Measurements from ENCODE around the gene RGL1.

The RGL1 gene

DNA sequence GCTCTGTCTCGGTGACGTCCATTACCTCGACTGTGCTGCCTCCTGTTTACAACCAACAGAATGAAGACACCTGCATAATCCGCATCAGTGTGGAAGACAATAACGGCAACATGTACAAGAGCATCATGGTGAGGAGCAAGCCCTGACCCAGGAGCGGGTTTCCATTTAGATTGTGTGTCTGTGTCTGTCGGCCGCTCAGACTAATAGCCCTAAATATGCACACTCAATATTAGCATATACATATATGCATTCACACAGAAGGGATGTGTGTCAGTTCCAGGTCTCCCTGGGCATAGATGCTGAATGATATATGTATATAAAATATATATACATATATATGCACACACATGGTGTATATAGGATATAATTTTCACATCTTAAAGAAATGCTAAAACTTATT is 111.7 kb downstream of the RGL1 start:
- DNase-seq (ENCODE audit: low spot score): no peak

DNA sequence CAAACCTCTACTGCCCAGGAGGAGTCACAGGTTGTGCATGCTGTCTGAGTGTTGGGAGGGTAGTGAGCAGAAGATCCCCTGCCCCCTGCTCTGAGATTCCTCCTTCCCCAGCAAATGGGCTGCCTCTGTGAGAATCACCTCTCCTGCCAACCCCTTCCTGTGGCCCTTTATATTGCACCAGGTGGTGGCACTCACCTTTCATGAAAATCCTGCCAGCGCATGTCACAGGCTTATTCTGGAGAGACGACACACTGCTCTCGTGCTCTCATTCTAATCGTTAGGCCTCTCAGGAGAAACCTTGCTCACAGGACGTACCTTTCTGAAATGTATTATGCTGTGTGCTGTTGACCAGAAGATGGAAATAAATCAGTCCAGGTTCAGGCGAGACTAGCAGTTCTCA is 113.7 kb downstream of the RGL1 start:
- no peak for DNase-seq (ENCODE audit: low spot score)

DNA sequence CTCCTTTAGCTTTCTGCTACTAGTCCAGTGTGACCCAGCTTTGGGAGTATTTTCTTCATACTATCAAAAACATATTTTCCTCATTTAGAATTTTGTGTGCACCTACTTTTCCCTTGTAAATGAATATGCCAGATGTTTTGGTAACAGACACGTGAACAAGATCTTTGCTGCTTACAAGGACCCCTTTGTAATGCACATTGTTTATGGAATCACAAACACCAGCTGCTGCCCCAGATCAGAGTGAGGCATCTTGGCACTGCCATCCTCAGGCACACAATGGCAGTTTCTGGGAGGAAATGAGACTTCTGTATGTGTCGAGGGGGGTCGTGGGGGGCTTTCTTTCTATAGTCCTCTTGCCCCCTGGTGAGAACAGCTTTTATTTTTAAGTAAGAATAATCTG is 115.7 kb downstream of the RGL1 start:
- DNase-seq (ENCODE audit: low spot score): no peak

DNA sequence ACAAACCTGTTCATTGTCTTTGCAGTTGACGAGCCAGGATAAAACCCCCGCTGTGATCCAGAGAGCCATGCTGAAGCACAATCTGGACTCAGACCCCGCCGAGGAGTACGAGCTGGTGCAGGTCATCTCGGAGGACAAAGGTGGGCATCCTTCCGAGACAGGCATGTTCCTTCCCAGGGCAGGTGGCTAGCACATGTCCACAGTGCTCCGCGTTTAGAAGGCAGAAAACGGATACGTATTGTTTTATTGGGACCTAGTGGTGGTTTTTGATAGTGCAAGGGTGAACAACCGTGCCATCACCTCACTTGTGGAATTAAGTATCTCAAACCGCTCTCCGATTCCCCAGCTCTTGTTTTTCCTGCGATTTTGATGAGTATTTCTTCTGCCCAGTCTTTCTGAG is 117.3 kb downstream of the RGL1 start:
- no peak for DNase-seq (ENCODE audit: low spot score)

GRCh38 chr1:183925947-183926346 is 121.0 kb downstream of the RGL1 start:
- no peak for DNase-seq (ENCODE audit: low spot score)

GRCh38 chr1:183926983-183927382 is 122.1 kb downstream of the RGL1 start:
- no peak for DNase-seq (ENCODE audit: low spot score)

DNA sequence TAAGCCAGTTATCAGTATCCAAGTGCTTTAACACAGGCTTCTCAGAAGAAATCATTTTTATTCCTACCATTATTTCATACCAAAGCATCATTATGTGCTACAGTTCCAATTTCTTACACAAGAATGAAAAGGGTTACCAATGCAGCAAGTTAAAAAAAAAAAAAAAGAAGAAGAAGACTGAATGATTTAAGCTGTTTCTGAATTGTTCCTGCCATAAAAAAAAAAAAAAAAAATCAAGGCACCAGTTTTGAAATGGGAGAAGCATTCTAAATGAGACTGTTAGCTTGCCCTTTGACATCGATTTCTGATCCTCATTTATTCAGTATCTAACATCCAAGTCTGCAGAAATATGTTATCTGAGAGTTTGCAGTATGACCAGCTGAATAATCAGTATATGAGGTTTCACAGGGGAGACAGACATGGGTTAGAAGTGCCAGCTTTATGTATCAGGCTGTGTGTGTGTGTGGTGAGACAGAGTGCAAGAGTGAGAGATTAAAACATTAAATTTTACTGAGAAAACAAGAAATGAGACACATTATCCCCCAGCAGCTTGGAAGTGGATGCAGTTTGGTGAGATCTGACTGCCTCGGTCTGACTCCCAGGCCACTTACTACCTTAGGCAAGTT is 126.8 kb downstream of the RGL1 start:
- DNase-seq (ENCODE audit: low spot score): no peak

GRCh38 chr1:183932412-183932811 is 127.5 kb downstream of the RGL1 start:
- DNase-seq (ENCODE audit: low spot score): no peak

DNA sequence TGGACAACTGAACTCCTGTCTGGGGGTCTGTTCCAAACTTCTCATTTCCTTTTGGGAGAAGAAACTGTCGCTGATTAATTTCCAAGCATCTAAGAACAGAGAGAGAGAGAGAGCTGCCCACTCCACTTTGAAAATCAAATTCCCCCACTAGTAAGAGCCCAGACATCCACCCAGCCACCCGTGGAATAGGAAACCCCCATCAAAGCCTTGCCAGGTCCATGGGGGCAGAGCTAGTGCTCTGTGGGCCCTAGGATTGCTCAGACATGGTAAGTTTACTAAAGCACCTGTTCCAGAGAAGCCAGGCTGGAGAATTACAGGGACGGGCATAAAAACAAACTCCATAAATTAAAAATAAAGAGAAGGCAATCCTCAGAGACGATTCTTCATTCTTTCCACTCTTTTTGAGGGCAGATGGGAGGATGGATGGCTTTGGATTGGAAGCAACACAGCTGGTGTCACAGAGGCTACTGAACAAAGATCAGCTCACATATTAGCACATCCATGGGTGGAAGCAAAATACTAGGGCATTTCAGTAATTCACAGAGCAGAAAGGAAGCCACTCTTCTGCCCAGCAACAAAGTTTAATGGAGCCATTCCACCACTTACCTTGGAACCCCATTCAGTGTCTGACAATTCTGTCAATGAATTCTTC is 128.7 kb downstream of the RGL1 start:
- no peak for DNase-seq (ENCODE audit: low spot score)

- DNase-seq (ENCODE audit: low spot score): no peak
Observed at GRCh38 chr1:183934314-183934713, 129.4 kb downstream of the RGL1 start.

- DNase-seq (ENCODE audit: low spot score): no peak
Observed at GRCh38 chr1:183936009-183936408, 131.1 kb downstream of the RGL1 start.

DNA sequence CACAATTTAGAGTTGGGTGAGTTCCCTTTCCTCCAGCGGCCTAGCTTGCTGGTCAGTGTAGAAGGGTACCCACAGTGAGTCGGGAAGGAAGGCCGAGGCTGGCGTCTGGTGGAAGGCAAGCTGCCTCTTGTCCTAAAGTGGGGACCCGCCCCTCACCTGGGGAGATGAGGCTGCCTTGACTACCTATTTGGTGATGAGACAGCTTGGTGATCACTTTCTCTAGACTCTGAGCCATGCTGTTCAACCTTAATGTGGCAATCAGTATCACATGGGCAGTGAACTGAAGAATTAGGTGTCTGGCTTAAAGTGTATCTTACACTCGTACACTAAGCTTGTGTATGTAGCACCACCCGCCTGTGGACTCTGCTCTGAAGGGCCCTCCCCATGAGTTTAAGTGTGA is 131.9 kb downstream of the RGL1 start:
- DNase-seq (ENCODE audit: low spot score): no peak

DNA sequence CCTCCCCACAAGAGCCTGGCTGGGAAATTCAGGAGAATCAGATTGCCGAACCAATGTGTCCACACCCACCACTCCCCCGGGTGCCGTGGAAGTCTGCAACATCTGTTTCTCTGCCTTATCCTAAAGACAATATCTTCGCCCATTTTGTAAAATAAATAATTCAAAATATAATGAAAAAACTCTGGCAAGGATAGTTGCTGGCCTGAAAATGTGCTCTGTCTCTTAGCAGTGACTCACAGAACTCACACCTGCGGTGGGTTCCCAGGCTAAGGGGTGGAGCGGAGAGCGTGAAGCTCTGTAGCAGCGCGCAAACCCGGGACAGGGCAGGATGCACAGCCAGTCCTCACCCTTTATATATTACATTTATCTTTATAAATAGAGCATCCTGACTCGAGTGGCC is 132.7 kb downstream of the RGL1 start:
- DNase-seq (ENCODE audit: low spot score): no peak

GRCh38 chr1:183941001-183941400 is 136.1 kb downstream of the RGL1 start:
- DNase-seq (ENCODE audit: low spot score): no peak

- DNase-seq (ENCODE audit: low spot score): no peak
Observed at GRCh38 chr1:183942933-183943693, 138.2 kb downstream of the RGL1 start.

DNA sequence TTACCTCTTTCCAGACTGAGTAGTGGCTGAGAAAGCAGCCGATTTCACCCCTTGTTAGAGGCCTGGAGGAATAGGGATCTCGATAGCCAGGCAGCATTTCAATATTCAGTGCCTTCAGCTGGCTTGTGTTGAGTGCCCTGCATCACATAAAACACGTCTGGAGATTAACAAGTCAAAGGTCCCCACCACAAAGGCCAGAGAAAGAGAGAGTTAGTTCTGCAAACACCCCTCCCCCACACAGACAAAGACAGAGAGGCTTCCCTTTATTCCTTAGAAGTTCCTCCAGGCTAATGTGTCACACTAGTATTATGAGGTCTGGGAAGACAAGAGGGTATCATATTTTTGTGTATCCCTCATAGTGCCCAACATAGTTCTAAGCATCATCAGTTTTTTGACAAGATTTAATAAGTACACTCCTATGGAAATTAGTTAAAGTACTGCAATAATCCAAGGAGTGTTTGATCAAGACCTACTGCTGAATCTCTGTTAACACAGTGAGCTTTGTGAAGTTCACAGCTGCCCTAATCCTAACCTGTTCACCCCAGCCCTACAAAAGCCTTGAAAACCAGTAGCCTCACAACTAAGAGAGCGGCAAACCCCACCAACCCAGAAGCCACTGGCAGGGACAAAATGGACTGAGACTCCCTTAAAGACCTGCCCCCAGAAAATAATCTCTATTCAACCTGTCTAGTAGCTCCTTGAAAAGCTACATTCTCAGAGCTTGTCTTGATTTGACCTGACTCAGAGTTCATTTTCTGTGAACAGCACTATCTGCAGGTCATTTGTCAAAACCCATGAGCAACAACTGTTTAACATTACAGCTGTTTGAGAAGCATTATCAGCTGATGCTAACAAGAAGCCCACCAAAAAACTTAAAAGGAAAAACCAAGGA is 140.8 kb downstream of the RGL1 start:
- no peak for DNase-seq (ENCODE audit: low spot score)

DNA sequence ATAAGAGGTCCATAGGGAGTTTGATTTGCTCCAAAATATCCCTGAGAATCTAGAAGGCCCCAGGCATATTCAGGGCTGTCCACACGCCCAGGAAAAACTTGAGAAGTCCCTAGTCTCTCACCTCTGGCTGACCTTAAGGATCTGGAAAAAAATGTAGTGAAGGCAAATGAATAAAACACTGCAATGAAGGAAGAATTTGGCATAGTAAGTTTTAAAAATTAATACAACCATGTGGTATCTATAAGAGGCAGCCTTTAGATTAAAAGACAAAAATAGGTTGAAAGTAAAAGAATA is 141.3 kb downstream of the RGL1 start:
- no peak for DNase-seq (ENCODE audit: low spot score)

DNA sequence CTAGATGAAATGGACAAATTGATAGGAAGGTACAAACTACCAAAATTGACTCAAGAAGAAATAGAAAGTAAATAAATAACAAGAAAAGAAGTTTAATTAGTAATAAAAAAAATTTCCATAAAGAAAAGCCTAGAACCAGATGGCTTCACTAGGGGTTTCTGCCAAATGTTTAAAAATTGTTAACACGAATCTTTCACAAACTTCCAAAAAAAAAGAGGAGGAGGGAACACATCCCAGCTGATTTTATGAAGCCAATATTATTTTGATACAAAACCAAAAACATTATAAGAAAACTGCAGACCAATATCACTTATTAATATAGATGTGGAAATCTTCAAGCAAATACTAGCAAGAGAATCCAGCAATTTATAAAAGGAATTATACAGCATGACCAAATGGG is 143.1 kb downstream of the RGL1 start:
- no peak for DNase-seq (ENCODE audit: low spot score)

- DNase-seq (ENCODE audit: low spot score): no peak
Observed at GRCh38 chr1:183952101-183952500, 147.2 kb downstream of the RGL1 start.

DNA sequence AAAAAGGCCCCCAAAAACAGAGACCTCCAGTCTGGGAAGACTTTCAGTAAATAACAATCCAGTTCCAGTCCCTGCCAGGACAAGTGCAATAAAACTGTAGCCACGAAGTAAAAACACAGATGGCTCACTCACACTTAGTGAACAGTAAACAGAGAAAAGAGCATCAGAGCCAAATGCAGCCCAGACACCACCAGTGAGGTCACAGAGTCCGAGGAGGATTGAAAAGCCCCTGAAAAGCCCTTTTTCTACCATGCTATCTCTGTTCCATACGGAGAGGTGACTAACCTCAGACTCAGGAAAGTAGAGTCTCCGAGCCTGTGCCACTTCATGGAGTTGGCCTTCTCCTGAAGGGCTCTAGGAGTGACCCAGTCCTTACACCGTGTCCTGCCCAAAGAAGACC is 148.1 kb downstream of the RGL1 start:
- DNase-seq (ENCODE audit: low spot score): no peak

DNA sequence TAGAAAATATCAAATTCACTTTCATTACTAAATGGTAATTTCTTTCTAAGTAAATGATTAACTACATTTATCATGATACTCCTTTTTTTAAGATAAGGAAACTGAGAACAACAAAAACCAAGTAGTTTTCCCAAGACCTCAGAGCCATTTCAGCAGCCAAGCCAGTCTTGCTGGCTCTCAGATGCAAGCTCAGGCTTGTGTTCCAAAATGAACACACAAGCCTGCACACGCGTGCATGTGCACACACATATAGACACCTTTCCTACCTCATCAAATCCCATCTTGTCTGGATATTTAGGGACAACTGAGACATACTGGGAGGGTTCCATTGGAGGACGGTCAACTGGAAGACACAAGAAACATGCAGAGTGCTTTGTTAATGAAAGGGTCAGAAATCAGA is 149.6 kb downstream of the RGL1 start:
- no peak for DNase-seq (ENCODE audit: low spot score)

GRCh38 chr1:183956559-183957188 is 151.8 kb downstream of the RGL1 start:
- DNase-seq (ENCODE audit: low spot score): no peak
